SHP77 treated with DMSO at 0.1 percent for 48 hours (cell line): Measurements from ENCODE around the gene FOLR2.

Source experiments
- DNase-seq: peaks from one replicate; lab custom pipeline; 2025; lab: John Stamatoyannopoulos, UW

FOLR2 gene

GRCh38 chr11:72229925-72230763 is 13.6 kb downstream of the FOLR2 start:
- no peak for DNase-seq

- no peak for DNase-seq
Observed at GRCh38 chr11:72230764-72231365, 14.3 kb downstream of the FOLR2 start.

- DNase-seq: no peak
Observed at GRCh38 chr11:72231396-72232259, 15.0 kb downstream of the FOLR2 start.

DNA sequence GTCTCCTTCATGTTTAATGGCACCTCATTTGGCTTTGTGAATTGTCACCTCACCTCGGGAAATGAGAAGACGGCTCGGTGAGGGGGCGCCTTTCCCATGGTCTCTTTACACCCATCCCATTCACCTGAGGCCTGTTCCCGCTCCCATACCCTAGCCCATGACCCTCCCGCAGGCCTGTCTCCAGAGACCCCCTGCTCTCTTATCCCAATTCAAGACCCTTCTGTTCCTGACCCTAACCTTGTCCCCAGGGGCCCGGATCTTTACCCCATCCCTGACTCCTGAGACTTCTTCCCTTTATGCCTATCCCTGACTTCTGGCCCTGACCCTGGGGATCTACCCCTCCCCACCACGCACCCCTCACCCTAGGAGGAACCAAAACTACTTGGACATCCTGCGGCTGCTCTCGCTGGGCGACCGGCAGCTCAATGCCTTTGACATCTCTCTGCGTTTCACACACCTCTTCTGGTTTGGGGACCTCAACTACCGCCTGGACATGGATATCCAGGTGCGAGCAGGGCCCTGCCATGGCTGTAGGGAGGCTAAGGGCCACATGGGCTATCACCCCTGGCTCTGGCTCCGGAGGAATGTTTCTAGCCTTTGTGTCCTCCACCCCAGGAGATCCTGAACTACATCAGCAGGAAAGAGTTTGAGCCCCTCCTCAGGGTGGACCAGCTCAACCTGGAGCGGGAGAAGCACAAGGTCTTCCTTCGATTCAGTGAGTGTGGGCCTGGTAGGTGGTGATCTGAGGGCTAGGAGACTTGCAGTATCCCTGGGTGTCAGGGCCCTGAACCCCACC is 15.9 kb downstream of the FOLR2 start:
- DNase-seq: no peak

DNA sequence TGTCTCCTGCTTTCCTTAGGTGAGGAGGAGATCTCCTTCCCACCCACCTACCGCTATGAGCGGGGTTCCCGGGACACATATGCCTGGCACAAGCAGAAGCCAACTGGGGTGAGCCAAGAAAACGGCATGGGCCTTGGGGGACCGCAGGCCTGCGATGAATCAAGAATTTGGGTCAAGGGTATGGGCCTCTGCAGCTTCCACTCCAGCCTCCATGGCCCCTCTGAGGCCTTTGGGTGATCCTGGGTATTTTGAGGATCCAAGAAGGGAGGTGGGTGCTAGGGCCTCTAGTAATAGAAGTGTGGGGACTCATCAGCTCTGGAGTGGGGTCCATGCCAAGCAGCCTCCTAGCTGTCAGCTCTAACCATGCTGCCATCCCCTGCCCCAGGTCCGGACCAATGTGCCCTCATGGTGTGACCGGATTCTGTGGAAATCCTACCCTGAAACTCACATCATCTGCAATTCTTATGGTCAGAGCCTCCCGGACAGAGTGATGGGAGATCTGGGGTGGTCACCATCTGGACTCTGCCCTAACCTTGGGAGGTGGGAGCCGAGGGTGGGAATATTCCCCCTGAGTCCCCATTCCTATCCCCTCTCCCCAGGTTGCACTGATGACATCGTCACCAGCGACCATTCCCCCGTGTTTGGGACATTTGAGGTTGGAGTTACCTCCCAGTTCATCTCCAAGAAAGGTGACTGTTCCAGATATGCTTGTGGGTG is 16.6 kb downstream of the FOLR2 start:
- DNase-seq: no peak

GRCh38 chr11:72233773-72234513 is 17.3 kb downstream of the FOLR2 start:
- DNase-seq: no peak

DNA sequence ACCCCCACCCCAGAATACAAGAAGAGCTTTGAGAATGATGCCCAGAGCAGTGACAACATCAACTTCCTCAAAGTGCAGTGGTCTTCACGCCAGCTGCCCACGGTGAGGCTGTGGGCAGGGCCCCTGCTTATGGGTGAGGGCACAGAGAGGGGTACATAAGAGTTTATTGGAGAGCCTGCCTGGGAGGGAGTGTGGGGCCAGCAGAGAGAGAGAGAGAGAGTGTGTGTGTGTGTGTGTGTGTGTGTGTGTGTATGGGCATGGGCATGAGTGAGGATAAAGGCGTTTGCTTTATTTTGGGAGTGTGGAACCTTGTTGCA is 17.9 kb downstream of the FOLR2 start:
- DNase-seq: no peak

DNA sequence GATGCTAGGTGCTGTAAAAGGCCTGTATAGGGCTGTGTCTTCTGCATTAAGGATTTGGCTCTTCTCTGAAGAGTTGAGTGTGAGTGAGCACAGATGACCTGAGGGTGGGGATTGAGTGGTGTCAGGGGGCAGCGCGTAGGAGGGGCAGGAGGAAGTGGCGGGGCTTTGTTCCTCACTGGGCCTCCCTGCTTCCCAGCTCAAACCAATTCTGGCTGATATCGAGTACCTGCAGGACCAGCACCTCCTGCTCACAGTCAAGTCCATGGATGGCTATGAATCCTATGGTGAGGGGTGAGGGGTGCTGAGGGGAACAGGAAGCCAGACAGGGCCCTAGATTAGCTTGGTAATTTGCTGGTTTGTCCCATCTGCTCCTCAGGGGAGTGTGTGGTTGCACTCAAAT is 18.3 kb downstream of the FOLR2 start:
- DNase-seq: no peak

- DNase-seq: no peak
Observed at GRCh38 chr11:72235351-72236057, 18.9 kb downstream of the FOLR2 start.

DNA sequence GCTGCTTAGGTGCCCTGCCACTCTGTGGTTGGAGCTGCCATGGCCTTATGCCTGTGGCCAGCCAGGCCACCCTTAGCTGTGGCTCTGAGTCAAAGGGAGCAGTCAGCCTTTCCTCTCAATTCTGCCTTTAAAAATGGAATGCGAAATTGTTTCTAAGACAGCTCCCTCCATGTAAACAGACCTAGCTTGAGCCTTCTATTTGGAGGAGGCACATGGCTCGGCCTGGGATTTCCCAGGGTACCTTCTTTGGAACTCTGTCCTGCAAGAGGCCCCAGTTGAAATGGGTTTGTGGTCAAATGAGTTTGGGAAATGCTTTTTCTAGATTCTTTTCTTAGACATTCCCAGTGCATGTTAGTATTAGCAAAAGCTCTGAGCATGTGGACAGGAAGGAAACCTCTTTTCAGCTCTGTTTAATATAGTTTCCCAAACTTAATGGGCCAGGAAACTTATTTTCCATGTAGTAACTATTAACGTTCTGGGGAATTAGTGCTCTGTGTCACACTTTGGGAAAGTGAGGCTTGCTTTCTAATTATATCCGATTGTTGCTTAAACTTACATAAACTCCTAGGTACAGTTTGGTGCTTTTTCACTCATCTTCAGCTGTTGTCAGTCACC is 19.6 kb downstream of the FOLR2 start:
- DNase-seq: no peak

DNA sequence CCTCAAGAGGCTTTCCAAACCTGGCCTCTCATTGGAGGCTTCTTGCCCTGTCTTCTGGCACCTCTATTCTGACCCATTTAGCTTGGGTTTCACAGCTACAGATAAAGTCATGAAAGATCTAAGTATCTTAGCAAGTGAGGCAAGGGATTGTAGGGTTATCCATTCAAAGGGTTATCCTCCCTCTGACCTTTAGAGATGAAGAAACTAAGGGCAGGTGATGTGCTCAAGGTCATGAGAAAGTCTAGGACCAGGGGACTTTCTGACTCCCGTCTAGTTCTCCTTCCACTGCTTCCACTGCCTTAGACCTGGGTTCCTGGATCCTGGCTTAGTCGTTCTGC is 20.1 kb downstream of the FOLR2 start:
- DNase-seq: no peak

- no peak for DNase-seq
Observed at GRCh38 chr11:72237112-72237931, 20.7 kb downstream of the FOLR2 start.

- no peak for DNase-seq
Observed at GRCh38 chr11:72238040-72238450, 21.5 kb downstream of the FOLR2 start.

- no peak for DNase-seq
Observed at GRCh38 chr11:72238492-72239312, 22.1 kb downstream of the FOLR2 start.

DNA sequence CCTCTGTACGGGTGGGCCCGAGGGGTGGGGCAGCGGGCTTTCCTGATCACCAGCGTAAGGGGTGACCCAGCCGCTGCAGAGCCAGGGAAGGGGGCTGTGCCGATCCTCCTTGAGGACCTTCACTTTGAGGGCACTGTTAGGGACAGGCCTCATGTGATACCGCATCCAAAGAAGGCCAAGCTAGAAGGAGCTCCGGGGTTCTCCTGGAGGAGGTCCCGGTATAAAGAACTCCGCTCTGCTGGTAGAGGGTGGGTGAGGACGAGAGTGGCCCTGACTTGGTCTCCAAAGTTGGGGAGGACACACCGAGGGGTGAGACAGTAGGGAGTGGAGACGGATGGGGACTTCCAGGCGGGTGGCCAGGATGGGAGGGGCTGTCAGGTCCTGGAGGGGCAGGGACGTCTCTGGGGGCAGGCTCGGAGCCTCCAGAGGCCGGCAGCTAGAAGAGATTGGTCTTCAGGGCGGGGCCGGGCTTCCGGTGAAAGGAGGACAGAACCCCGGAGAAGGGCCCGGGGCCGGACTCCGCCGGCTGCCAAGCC is 22.8 kb downstream of the FOLR2 start:
- no peak for DNase-seq

- DNase-seq: no peak
Observed at GRCh38 chr11:72239849-72240460, 23.4 kb downstream of the FOLR2 start.
